ENCODE measurements around the gene RNASEH2C.
"Not testable (repeated sequence)": the region's sequence is repeated elsewhere in the genome, so short reads cannot be mapped to it uniquely, and the experiment has no call there.

- not testable (repeated sequence) for TF ChIP-seq POLR2A, POLR2AphosphoS5 (IDR thresholded peaks at IDR 0.05)
- TF ChIP-seq, protein P1, sequence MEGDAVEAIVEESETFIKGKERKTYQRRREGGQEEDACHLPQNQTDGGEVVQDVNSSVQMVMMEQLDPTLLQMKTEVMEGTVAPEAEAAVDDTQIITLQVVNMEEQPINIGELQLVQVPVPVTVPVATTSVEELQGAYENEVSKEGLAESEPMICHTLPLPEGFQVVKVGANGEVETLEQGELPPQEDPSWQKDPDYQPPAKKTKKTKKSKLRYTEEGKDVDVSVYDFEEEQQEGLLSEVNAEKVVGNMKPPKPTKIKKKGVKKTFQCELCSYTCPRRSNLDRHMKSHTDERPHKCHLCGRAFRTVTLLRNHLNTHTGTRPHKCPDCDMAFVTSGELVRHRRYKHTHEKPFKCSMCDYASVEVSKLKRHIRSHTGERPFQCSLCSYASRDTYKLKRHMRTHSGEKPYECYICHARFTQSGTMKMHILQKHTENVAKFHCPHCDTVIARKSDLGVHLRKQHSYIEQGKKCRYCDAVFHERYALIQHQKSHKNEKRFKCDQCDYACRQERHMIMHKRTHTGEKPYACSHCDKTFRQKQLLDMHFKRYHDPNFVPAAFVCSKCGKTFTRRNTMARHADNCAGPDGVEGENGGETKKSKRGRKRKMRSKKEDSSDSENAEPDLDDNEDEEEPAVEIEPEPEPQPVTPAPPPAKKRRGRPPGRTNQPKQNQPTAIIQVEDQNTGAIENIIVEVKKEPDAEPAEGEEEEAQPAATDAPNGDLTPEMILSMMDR (IDR thresholded peaks at IDR 0.05): not testable (repeated sequence)
These were observed 41.6 kb upstream of the RNASEH2C start for GRCh38 chr11:65762169-65762568.
